Fibroblast of lung (primary cell): ENCODE data around the gene PRPH. TPM values are rescaled to one million over a fixed set of nuclear protein-coding genes. Genes with fewer than 3 reads are reported as not detected.

ENCODE experiments used
- DNase-seq, 2 donors: peaks; one replicate each; pipeline versions ENCODE4 v3.0.0 to v3.0.0-alpha.2; 2010; ENCODE audit warnings: low read depth in 2 of 2
- H2AFZ ChIP-seq: 2 replicates; pipeline ENCODE4 v1.5.1; 2012; ENCODE audit warnings: low read length, control low read depth, inconsistent platforms
- H3K27ac ChIP-seq: 2 replicates; pipeline ENCODE4 v1.5.1; 2011; ENCODE audit warnings: low read length, control low read depth; ENCODE audit not compliant: insufficient read depth
- H3K27me3 ChIP-seq: 2 replicates; pipeline ENCODE4 v1.5.1; 2011; ENCODE audit warnings: mild to moderate bottlenecking, low read length; ENCODE audit not compliant: control insufficient read depth, insufficient read depth
- H3K36me3 ChIP-seq: 2 replicates; pipeline ENCODE4 v1.5.1; 2011; ENCODE audit warnings: low read length; ENCODE audit not compliant: control insufficient read depth, insufficient read depth
- H3K4me1 ChIP-seq: 2 replicates; pipeline ENCODE4 v1.5.1; 2011; ENCODE audit warnings: low read length; ENCODE audit not compliant: control insufficient read depth, insufficient read depth; ENCODE audit errors: extremely low read depth
- H3K4me2 ChIP-seq: 2 replicates; pipeline ENCODE4 v1.5.1; 2011; ENCODE audit warnings: low read length, control low read depth; ENCODE audit not compliant: insufficient read depth; ENCODE audit errors: extremely low read depth
- H3K4me3 ChIP-seq, 4 experiments: fragments of 200-600 bp in 1 of 4; sonication (generic) in 1 of 4; replicated peaks in 1 of 4; 2 replicates each; pipeline ENCODE4 v1.5.1; 2011 to 2016; ENCODE audit warnings: low read length in 4 of 4, low read depth in 3 of 4, mild to moderate bottlenecking in 3 of 4, control low read depth in 2 of 4, inconsistent platforms in 1 of 4, mixed read lengths in 1 of 4; ENCODE audit not compliant: insufficient read depth in 1 of 4; ENCODE audit errors: control extremely low read depth in 1 of 4
- H3K79me2 ChIP-seq: 2 replicates; pipeline ENCODE4 v1.5.1; 2012; ENCODE audit warnings: mild to moderate bottlenecking, low read length, inconsistent platforms; ENCODE audit not compliant: control insufficient read depth, insufficient read depth
- H3K9ac ChIP-seq: 2 replicates; pipeline ENCODE4 v1.5.1; 2011; ENCODE audit warnings: mild to moderate bottlenecking, low read length, control low read depth; ENCODE audit not compliant: insufficient read depth
- H3K9me3 ChIP-seq: 2 replicates; pipeline ENCODE4 v1.5.1; 2012; ENCODE audit warnings: low read depth, low read length; ENCODE audit not compliant: control insufficient read depth, insufficient read depth
- H4K20me1 ChIP-seq: 2 replicates; pipeline ENCODE4 v1.5.1; 2011; ENCODE audit warnings: low read length; ENCODE audit not compliant: control insufficient read depth, insufficient read depth; ENCODE audit errors: extremely low read depth
- EZH2 ChIP-seq: IDR thresholded peaks from 2 replicates; pipeline ENCODE4 v1.5.1; 2012; ENCODE audit warnings: low read length, control low read depth, mild to moderate bottlenecking; ENCODE audit errors: missing control alignments
- polyA plus RNA-seq, 2 donors: library from polyadenylated mRNA; depleted of rRNA in 1 of 2; stranded (reverse) in 1 of 2; unstranded in 1 of 2; fragments of >200 nt; gene quantifications; 2 replicates each; pipeline ENCODE4 v1.2.1, GENCODE V29; 2011 to 2012; ENCODE audit warnings: missing spikeins in 1 of 2
- total RNA-seq: library from RNA; depleted of rRNA; stranded (reverse); fragments of >200 nt; gene quantifications from 2 replicates; pipeline ENCODE4 v1.2.1, GENCODE V29; 2014
- TF ChIP-seq, protein P1 (sequence below), 2 donors: IDR thresholded peaks in 1 of 2; conservative IDR thresholded peaks in 1 of 2; 1 replicate in 1 of 2; 2 replicates in 1 of 2; pipeline ENCODE4 v1.5.1; 2011 to 2012; ENCODE audit warnings: low read length in 2 of 2, control low read depth in 1 of 2, inconsistent platforms in 1 of 2, low read depth in 1 of 2, mild to moderate bottlenecking in 1 of 2

The PRPH gene
- total and polyA plus RNA-seq, 2 donors (not counting 1 experiment from before 2014, with no cell fraction given), result 0.06 to 0.50 TPM

DNA sequence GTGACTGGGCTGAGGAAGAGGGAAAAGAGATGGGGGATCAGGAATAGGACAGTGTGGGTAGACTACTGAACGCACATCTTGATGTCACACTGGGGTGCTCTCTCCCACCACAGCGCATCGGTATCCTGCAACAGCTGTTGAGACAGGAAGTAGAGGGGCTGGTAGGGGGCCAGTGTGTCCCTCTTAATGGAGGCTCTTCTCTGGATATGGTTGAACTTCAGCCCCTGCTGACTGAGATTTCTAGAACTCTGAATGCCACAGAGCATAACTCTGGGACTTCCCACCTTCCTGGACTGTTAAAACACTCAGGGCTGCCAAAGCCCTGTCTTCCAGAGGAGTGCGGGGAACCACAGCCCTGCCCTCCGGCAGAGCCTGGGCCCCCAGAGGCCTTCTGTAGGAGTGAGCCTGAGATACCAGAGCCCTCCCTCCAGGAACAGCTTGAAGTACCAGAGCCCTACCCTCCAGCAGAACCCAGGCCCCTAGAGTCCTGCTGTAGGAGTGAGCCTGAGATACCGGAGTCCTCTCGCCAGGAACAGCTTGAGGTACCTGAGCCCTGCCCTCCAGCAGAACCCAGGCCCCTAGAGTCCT, 35.2 kb downstream of the PRPH start:
- H3K36me3 ChIP-seq, result peaks cover 11% of the 10 kb centered on the region
- no peak for DNase-seq
- H3K27me3 ChIP-seq, result peaks cover 4% of the 10 kb centered on the region
- H3K79me2 ChIP-seq, result no peaks in the 10 kb centered on the region
- no peaks in the 10 kb centered on the region for H4K20me1 ChIP-seq
- no peak overlapping the region for H3K4me2 ChIP-seq
- H3K9me3 ChIP-seq, result no peaks in the 10 kb centered on the region
- H2AFZ ChIP-seq, result no peak overlapping the region
- H3K4me1 ChIP-seq, result no peaks in the 10 kb centered on the region
- no peak overlapping the region for H3K9ac ChIP-seq
- no peak for TF ChIP-seq EZH2
- no peak overlapping the region for H3K4me3 ChIP-seq
- H3K27ac ChIP-seq, result no peak overlapping the region

DNA sequence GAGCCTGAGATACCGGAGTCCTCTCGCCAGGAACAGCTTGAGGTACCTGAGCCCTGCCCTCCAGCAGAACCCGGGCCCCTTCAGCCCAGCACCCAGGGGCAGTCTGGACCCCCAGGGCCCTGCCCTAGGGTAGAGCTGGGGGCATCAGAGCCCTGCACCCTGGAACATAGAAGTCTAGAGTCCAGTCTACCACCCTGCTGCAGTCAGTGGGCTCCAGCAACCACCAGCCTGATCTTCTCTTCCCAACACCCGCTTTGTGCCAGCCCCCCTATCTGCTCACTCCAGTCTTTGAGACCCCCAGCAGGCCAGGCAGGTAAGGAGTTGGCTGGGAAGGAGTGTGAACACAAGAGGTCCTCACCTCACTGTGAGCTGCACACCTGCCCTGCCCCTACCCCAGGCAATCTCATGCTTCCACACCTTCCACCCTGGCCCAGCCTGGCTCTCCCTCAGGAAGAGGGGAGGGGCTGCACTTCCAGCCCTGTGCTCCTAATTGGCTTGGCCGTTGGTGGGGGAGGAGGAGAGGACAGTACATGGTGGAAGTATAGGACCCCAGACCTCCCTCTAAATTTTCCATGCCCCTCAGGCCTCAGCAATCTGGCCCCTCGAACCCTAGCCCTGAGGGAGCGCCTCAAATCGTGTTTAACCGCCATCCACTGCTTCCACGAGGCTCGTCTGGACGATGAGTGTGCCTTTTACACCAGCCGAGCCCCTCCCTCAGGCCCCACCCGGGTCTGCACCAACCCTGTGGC, 35.9 kb downstream of the PRPH start:
- Histone ChIP-seq H3K4me2 (no peak overlapping the region), H3K9ac (no peak overlapping the region), H3K4me1 (no peaks in the 10 kb centered on the region), H3K9me3 (no peaks in the 10 kb centered on the region), H4K20me1 (no peaks in the 10 kb centered on the region), H3K27me3 (peaks cover 10% of the 10 kb centered on the region), H3K36me3 (peaks cover 11% of the 10 kb centered on the region), H3K27ac (no peak overlapping the region), H3K79me2 (no peaks in the 10 kb centered on the region), H3K4me3 (no peak overlapping the region), H2AFZ (no peak overlapping the region)
- no peak for DNase-seq
- TF ChIP-seq EZH2, result no peak
- TF ChIP-seq, protein P1, sequence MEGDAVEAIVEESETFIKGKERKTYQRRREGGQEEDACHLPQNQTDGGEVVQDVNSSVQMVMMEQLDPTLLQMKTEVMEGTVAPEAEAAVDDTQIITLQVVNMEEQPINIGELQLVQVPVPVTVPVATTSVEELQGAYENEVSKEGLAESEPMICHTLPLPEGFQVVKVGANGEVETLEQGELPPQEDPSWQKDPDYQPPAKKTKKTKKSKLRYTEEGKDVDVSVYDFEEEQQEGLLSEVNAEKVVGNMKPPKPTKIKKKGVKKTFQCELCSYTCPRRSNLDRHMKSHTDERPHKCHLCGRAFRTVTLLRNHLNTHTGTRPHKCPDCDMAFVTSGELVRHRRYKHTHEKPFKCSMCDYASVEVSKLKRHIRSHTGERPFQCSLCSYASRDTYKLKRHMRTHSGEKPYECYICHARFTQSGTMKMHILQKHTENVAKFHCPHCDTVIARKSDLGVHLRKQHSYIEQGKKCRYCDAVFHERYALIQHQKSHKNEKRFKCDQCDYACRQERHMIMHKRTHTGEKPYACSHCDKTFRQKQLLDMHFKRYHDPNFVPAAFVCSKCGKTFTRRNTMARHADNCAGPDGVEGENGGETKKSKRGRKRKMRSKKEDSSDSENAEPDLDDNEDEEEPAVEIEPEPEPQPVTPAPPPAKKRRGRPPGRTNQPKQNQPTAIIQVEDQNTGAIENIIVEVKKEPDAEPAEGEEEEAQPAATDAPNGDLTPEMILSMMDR (conservative IDR thresholded peaks at IDR 0.05 in 1 of 2, IDR thresholded peaks at IDR 0.05 in 1 of 2; ENCODE audit: low read depth in 1 of 2, low read length in 2 of 2), result no peak

DNA sequence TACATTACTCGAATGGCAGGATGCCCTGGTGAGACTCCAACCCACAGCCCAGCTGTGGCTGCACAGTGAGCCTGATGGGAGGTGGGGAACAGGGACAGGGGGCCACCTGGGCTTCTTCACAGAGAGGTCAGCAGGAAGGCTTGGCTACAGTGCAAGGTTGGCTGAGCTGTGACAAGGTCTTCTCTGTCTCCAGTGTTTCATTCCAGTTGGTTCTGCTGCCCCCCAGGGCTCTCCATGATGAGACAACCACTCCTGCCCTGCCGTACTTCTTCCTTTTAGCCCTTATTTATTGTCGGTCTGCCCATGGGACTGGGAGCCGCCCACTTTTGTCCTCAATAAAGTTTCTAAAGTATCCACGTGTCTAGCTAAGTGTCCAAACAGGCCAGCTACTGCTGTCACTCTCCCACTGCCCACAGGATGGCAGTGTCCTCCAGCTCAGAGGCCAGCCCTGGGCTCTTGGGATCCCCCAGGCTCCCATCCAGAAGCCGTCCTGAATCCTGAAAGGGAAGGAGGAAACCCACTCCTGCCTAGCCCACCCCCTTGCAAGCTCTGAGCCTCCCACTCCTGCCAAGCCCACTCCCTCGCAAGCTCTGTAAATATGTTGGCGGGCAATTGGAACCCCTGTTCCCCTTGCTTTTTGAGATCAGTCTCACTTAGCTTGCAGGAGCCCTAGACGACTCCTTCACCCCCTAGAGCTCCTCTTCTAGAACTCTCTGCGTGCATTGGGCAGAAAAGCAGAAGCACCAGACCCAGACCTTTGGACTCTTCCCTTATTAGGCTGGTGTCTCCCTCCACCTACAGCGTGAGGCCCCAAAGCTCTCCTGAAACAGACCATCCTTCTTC, 36.7 kb downstream of the PRPH start:
- peaks cover 17% of the 10 kb centered on the region for H3K27me3 ChIP-seq
- no peaks in the 10 kb centered on the region for H3K4me1 ChIP-seq
- no peak overlapping the region for H2AFZ ChIP-seq

More for the DNA sequence above, 36.7 kb downstream of the PRPH start:
- Histone ChIP-seq H3K4me3 (no peak overlapping the region), H3K9me3 (no peaks in the 10 kb centered on the region), H4K20me1 (no peaks in the 10 kb centered on the region), H3K9ac (no peak overlapping the region), H3K36me3 (peaks cover 7% of the 10 kb centered on the region), H3K79me2 (no peaks in the 10 kb centered on the region), H3K27ac (no peak overlapping the region), H3K4me2 (no peak overlapping the region)
- peak; percentile 67 to 83 for DNase-seq
- TF ChIP-seq, protein P1 (conservative IDR thresholded peaks at IDR 0.05 in 1 of 2, IDR thresholded peaks at IDR 0.05 in 1 of 2; ENCODE audit: low read depth in 1 of 2, low read length in 2 of 2), result peak; percentile 80 to 90
- TF ChIP-seq EZH2, result no peak
